Hepatocyte (in vitro differentiated cells): ENCODE results near the gene GMDS. TPM values are rescaled to one million over a fixed set of nuclear protein-coding genes. Genes with fewer than 3 reads are reported as not detected.

Experiments
- DNase-seq: peaks from one replicate; pipeline ENCODE4 v3.0.0-alpha.2; 2016; ENCODE audit warnings: low spot score
- H2AFZ ChIP-seq: fragments of 200-600 bp; sonication (generic); 2 replicates; pipeline ENCODE4 v1.6.0; 2016; ENCODE audit warnings: antibody characterized with exemption, mild to moderate bottlenecking
- H3K27ac ChIP-seq: fragments of 200-600 bp; sonication (generic); 2 replicates; pipeline ENCODE4 v1.5.1; 2016; ENCODE audit warnings: mild to moderate bottlenecking
- H3K27me3 ChIP-seq: fragments of 200-600 bp; sonication (generic); 2 replicates; pipeline ENCODE4 v1.6.1; 2016
- H3K36me3 ChIP-seq: fragments of 200-600 bp; sonication (generic); replicated peaks from 2 replicates; pipeline ENCODE4 v1.5.1; 2016; ENCODE audit warnings: low read depth; ENCODE audit not compliant: insufficient read depth
- H3K4me1 ChIP-seq: fragments of 200-600 bp; sonication (generic); 2 replicates; pipeline ENCODE4 v1.5.1; 2016; ENCODE audit warnings: mild to moderate bottlenecking, moderate library complexity; ENCODE audit not compliant: insufficient read depth
- H3K4me2 ChIP-seq: fragments of 200-600 bp; sonication (generic); 2 replicates; pipeline ENCODE4 v1.6.0; 2016
- H3K4me3 ChIP-seq: fragments of 200-600 bp; sonication (generic); 2 replicates; pipeline ENCODE4 v1.5.1; 2016; ENCODE audit warnings: mild to moderate bottlenecking
- H3K79me2 ChIP-seq: fragments of 200-600 bp; sonication (generic); 2 replicates; pipeline ENCODE4 v1.6.0; 2017; ENCODE audit warnings: mild to moderate bottlenecking
- H3K9me2 ChIP-seq: fragments of 200-600 bp; sonication (generic); replicated peaks from 2 replicates; pipeline ENCODE4 v1.6.0; 2017; ENCODE audit warnings: mild to moderate bottlenecking; ENCODE audit not compliant: insufficient read depth
- H3K9me3 ChIP-seq: fragments of 200-600 bp; sonication (generic); 2 replicates; pipeline ENCODE4 v1.5.1; 2016; ENCODE audit warnings: low read depth, mild to moderate bottlenecking
- H4K20me1 ChIP-seq: fragments of 200-600 bp; sonication (generic); 2 replicates; pipeline ENCODE4 v1.6.0; 2016; ENCODE audit warnings: mild to moderate bottlenecking; ENCODE audit not compliant: insufficient read depth, poor library complexity, severe bottlenecking
- EZH2 ChIP-seq: fragments of 200-600 bp; sonication (generic); IDR thresholded peaks from 2 replicates; pipeline ENCODE4 v1.6.1; 2016; ENCODE audit warnings: antibody characterized with exemption, mild to moderate bottlenecking, borderline replicate concordance
- EZH2phosphoT487 ChIP-seq: fragments of 200-600 bp; sonication (generic); IDR thresholded peaks from one replicate; pipeline ENCODE4 v1.6.1; 2018; ENCODE audit warnings: antibody characterized with exemption, mild to moderate bottlenecking, low read depth, moderate library complexity; ENCODE audit not compliant: unreplicated experiment, severe bottlenecking
- WGBS: methylation state at CpG from one replicate; pipeline ENCODE4 v1.1.6; 2016; ENCODE audit warnings: low lambda C conversion rate; ENCODE audit errors: missing lambda C conversion rate; 5-methylcytosine and 5-hydroxymethylcytosine counted together
- polyA plus RNA-seq: library from polyadenylated mRNA; unstranded; fragments of >200 nt; fragmentation: Nextera tagmentation; extraction: Ambion mirVana; gene quantifications from 2 replicates; pipeline ENCODE4 v1.2.1, GENCODE V29; 2016
- total RNA-seq: library from RNA; depleted of rRNA; stranded (reverse); fragments of >200 nt; gene quantifications from 2 replicates; pipeline ENCODE4 v1.2.3, GENCODE V29; 2014
- TF ChIP-seq, protein P1 (sequence below): fragments of 200-600 bp; sonication (generic); IDR thresholded peaks from 2 replicates; pipeline ENCODE4 v1.5.1; 2016; ENCODE audit warnings: antibody characterized with exemption, mild to moderate bottlenecking; ENCODE audit not compliant: poor library complexity

GMDS gene
- total and polyA plus RNA-seq, 2 experiments from 2014 or later: 20.7 to 32.6 TPM

DNA sequence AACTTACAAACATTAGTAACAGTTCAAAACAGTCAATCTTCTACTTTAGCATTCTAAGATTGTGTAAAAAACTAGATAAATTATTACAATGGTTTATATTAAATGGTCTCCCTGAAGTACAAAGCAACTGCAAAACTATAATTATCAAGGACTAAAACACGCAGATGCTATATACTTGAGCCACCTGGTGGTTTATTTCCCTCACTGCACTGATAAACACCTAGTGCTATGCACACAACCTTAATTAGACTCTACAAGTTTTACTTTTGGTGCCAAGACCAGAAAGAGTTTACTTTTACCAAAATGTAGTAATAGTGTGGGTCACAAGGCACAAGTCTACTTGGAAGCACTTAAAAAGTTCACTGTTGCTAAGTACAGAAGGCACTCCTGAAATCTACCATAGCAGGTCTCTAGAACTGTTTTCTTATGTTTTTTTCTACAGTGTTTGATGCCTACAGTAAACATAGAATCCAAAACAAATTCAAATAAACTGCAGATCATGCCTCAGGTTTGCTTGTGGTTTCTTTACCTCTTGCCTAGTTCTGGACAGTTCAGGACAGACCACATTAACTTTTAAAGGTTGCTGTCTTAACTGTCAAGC is 49.2 kb downstream of the GMDS start:
- Histone ChIP-seq H3K9me3 (no peaks in the 10 kb centered on the region), H3K4me2 (no peak overlapping the region), H3K79me2 (peaks cover 3% of the 10 kb centered on the region), H2AFZ (no peak overlapping the region), H3K27me3 (no peaks in the 10 kb centered on the region), H3K9me2 (no peaks in the 10 kb centered on the region), H4K20me1 (no peaks in the 10 kb centered on the region), H3K27ac (no peak overlapping the region), H3K36me3 (no peaks in the 10 kb centered on the region), H3K4me1 (no peaks in the 10 kb centered on the region), H3K4me3 (no peak overlapping the region)
- TF ChIP-seq, protein P1, sequence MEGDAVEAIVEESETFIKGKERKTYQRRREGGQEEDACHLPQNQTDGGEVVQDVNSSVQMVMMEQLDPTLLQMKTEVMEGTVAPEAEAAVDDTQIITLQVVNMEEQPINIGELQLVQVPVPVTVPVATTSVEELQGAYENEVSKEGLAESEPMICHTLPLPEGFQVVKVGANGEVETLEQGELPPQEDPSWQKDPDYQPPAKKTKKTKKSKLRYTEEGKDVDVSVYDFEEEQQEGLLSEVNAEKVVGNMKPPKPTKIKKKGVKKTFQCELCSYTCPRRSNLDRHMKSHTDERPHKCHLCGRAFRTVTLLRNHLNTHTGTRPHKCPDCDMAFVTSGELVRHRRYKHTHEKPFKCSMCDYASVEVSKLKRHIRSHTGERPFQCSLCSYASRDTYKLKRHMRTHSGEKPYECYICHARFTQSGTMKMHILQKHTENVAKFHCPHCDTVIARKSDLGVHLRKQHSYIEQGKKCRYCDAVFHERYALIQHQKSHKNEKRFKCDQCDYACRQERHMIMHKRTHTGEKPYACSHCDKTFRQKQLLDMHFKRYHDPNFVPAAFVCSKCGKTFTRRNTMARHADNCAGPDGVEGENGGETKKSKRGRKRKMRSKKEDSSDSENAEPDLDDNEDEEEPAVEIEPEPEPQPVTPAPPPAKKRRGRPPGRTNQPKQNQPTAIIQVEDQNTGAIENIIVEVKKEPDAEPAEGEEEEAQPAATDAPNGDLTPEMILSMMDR: peak; percentile 74
- no peak for TF ChIP-seq EZH2
- peak; percentile 74 for DNase-seq
- 21% methylated on average over 1 of the region's 1 CpG for WGBS

DNA sequence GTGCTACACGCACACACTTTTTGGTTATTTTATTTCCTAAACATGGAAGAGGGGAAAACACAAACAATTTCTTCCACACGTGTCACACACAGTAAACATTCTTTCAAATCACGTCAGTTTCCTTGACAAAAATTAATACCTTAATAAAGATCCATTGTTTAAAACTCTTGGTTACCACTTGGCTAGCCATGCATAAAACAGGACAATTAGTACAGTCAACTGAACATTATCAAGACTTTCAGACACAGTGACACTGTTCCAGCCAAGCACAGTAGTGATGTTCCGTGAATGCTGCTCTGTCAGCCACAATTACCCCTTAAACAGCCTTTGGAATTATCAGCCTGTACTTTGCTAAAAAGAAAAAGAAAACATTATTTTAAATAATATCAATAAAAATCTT is 50.8 kb downstream of the GMDS start:
- WGBS: 87% methylated on average over 4 of the region's 4 CpGs
- H3K79me2 ChIP-seq: peaks cover 3% of the 10 kb centered on the region

GRCh38 chr6:2193931-2194330 is 51.5 kb downstream of the GMDS start:
- Histone ChIP-seq H3K9me3 (no peaks in the 10 kb centered on the region), H3K36me3 (no peaks in the 10 kb centered on the region), H3K79me2 (peaks cover 3% of the 10 kb centered on the region), H3K4me3 (no peak overlapping the region), H3K4me1 (no peaks in the 10 kb centered on the region), H3K9me2 (no peaks in the 10 kb centered on the region), H3K4me2 (no peak overlapping the region), H2AFZ (no peak overlapping the region), H4K20me1 (no peaks in the 10 kb centered on the region), H3K27ac (no peak overlapping the region), H3K27me3 (no peaks in the 10 kb centered on the region)
- WGBS: 96% methylated on average over 5 of the region's 5 CpGs
- no peak for DNase-seq
- TF ChIP-seq, protein P1: no peak
- TF ChIP-seq EZH2phosphoT487 (no peak), EZH2 (no peak)

More for the DNA sequence above, 50.8 kb downstream of the GMDS start:
- Histone ChIP-seq H2AFZ (no peak overlapping the region), H3K9me2 (no peaks in the 10 kb centered on the region), H3K4me2 (no peak overlapping the region), H3K36me3 (no peaks in the 10 kb centered on the region), H3K4me3 (no peak overlapping the region), H3K27ac (no peak overlapping the region), H3K27me3 (no peaks in the 10 kb centered on the region), H4K20me1 (no peaks in the 10 kb centered on the region), H3K9me3 (no peaks in the 10 kb centered on the region), H3K4me1 (no peaks in the 10 kb centered on the region)
- DNase-seq: no peak
- TF ChIP-seq EZH2phosphoT487 (no peak), EZH2 (no peak)
- TF ChIP-seq, protein P1: no peak

- no peaks in the 10 kb centered on the region for H3K27me3 ChIP-seq
- no peak for DNase-seq
- no peaks in the 10 kb centered on the region for H3K4me1 ChIP-seq
- no peaks in the 10 kb centered on the region for H3K9me2 ChIP-seq
- 87% methylated on average over 5 of the region's 5 CpGs for WGBS
- H3K79me2 ChIP-seq: peaks cover 3% of the 10 kb centered on the region
- no peak for TF ChIP-seq EZH2
- TF ChIP-seq EZH2phosphoT487: no peak
- TF ChIP-seq, protein P1: no peak
- H3K4me2 ChIP-seq: no peak overlapping the region
- H3K27ac ChIP-seq: no peak overlapping the region
- no peaks in the 10 kb centered on the region for H4K20me1 ChIP-seq
- H3K36me3 ChIP-seq: no peaks in the 10 kb centered on the region
- no peaks in the 10 kb centered on the region for H3K9me3 ChIP-seq
- H2AFZ ChIP-seq: no peak overlapping the region
- H3K4me3 ChIP-seq: no peak overlapping the region
Observed at GRCh38 chr6:2192976-2193375, 52.4 kb downstream of the GMDS start.
